Nucleus accumbens (tissue), 56 donors: ENCODE measurements around the gene COL4A2.
"Not testable (repeated sequence)": the region's sequence is repeated elsewhere in the genome, so short reads cannot be mapped to it uniquely, and the experiment has no call there.

Source experiments
- DNase-seq, 56 donors: peaks; one replicate each; lab custom pipeline; 2025; lab: John Stamatoyannopoulos, UW

COL4A2 gene

GRCh38 chr13:110479648-110480047 is 172.6 kb downstream of the COL4A2 start:
- no peak for DNase-seq

GRCh38 chr13:110480161-110480560 is 173.1 kb downstream of the COL4A2 start:
- no peak for DNase-seq

GRCh38 chr13:110483386-110483968 is 176.4 kb downstream of the COL4A2 start:
- no peak for DNase-seq

GRCh38 chr13:110484290-110485048 is 177.4 kb downstream of the COL4A2 start:
- DNase-seq = no peak

GRCh38 chr13:110485604-110486003 is 178.5 kb downstream of the COL4A2 start:
- DNase-seq = no peak

- no peak for DNase-seq
Measured at GRCh38 chr13:110486061-110486715, 179.1 kb downstream of the COL4A2 start.

GRCh38 chr13:110486880-110487279 is 179.8 kb downstream of the COL4A2 start:
- not testable (repeated sequence) for DNase-seq

- no peak for DNase-seq
Measured at GRCh38 chr13:110490009-110490770, 183.1 kb downstream of the COL4A2 start.

GRCh38 chr13:110491869-110492678 is 185.0 kb downstream of the COL4A2 start:
- no peak for DNase-seq

GRCh38 chr13:110492679-110493593 is 185.9 kb downstream of the COL4A2 start:
- peak in 1 of 56 donors; percentile 8 for DNase-seq

- no peak for DNase-seq
Measured at GRCh38 chr13:110493613-110494012, 186.5 kb downstream of the COL4A2 start.

GRCh38 chr13:110495376-110495775 is 188.3 kb downstream of the COL4A2 start:
- DNase-seq = no peak

GRCh38 chr13:110495881-110496280 is 188.8 kb downstream of the COL4A2 start:
- DNase-seq = no peak

GRCh38 chr13:110496281-110496680 is 189.2 kb downstream of the COL4A2 start:
- DNase-seq = no peak

- no peak for DNase-seq
Measured at GRCh38 chr13:110497003-110497402, 189.9 kb downstream of the COL4A2 start.

GRCh38 chr13:110497896-110498295 is 190.8 kb downstream of the COL4A2 start:
- not testable (repeated sequence) for DNase-seq

GRCh38 chr13:110498327-110498726 is 191.2 kb downstream of the COL4A2 start:
- DNase-seq = no peak

- DNase-seq = no peak
Measured at GRCh38 chr13:110498765-110499164, 191.7 kb downstream of the COL4A2 start.
